Measurements from ENCODE around the gene SEMA5A. TPM values are rescaled to one million over a fixed set of nuclear protein-coding genes. Genes with fewer than 3 reads are reported as not detected.

Gene SEMA5A
- total RNA-seq, 4 donors from 2014 or later: 0.46 to 3.2 (median 1.7) TPM

DNA sequence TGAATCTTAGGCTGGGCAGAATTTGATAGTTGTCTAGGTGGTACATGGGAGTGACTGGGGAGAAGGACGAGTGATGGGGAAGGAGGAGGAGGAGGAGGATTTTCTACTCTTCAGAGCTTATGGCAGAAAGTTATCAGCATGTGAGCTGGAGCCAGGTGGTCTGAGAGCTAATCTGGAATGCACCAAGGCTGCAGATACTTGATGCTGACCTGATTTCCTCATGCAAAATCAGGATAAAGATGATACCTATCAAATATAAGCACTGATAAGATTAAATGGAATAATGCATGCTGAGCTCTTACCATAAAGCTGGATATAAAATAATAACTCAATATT lies 250.4 kb downstream of the SEMA5A start:
- Histone ChIP-seq H3K4me1 (no peaks in the 10 kb centered on the region), H3K27ac (no peak overlapping the region), H3K36me3 (no peaks in the 10 kb centered on the region), H3K4me3 (no peak overlapping the region), H3K27me3 (no peaks in the 10 kb centered on the region), H3K9me3 (no peaks in the 10 kb centered on the region)
- intact Hi-C loops (cut with DNase I; ENCODE audit: low total_unique reads) (no loop called here), in situ Hi-C loops (cut with MboI; ENCODE audit: low sequenced_read_pairs in 4 of 4) (no loop called here)
- no peak for DNase-seq
- no peak for TF ChIP-seq POLR2A (IDR thresholded peaks at IDR 0.05)
- TF ChIP-seq, protein P1, sequence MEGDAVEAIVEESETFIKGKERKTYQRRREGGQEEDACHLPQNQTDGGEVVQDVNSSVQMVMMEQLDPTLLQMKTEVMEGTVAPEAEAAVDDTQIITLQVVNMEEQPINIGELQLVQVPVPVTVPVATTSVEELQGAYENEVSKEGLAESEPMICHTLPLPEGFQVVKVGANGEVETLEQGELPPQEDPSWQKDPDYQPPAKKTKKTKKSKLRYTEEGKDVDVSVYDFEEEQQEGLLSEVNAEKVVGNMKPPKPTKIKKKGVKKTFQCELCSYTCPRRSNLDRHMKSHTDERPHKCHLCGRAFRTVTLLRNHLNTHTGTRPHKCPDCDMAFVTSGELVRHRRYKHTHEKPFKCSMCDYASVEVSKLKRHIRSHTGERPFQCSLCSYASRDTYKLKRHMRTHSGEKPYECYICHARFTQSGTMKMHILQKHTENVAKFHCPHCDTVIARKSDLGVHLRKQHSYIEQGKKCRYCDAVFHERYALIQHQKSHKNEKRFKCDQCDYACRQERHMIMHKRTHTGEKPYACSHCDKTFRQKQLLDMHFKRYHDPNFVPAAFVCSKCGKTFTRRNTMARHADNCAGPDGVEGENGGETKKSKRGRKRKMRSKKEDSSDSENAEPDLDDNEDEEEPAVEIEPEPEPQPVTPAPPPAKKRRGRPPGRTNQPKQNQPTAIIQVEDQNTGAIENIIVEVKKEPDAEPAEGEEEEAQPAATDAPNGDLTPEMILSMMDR (IDR thresholded peaks at IDR 0.05 in 4 of 5, conservative IDR thresholded peaks at IDR 0.05 in 1 of 5): no peak
- no peak for ATAC-seq

DNA sequence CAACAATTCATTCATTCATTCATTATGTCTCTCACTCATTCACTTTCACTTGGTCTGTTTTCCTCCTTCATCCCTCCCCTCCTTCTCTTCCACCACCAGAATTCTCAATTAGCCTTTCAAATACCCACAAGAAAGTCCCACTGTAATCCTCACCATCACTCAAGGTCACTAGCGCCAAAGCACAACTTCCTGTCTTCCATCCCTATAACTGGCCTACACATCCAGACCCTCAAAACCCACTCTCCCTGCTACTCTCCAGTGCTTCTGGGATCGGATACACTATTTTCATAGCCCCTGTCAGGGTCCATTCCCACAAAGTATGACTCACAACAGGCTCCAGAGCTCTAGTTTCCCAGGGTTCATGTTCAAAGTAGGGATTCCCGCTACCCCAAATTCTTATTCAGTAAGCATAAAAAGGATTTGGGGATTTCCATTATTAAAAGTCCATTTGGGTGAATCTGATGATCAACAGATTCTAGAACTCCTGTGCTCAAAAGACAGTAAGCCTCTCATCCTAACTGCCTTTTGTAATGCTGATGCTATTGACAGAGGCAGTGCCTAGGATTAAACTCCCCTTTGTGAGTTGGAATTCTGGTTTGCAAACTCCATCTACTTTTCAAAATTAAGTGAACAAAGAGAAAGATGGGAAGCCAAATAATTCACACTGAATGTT lies 250.9 kb downstream of the SEMA5A start:
- DNase-seq: no peak
- in situ Hi-C loops (cut with MboI; ENCODE audit: low sequenced_read_pairs in 4 of 4) (no loop called here), intact Hi-C loops (cut with DNase I; ENCODE audit: low total_unique reads) (no loop called here)
- ATAC-seq: no peak
- TF ChIP-seq POLR2A (IDR thresholded peaks at IDR 0.05): no peak
- TF ChIP-seq, protein P1 (IDR thresholded peaks at IDR 0.05 in 4 of 5, conservative IDR thresholded peaks at IDR 0.05 in 1 of 5): no peak
- H3K27me3 ChIP-seq: no peaks in the 10 kb centered on the region
- H3K4me3 ChIP-seq: no peak overlapping the region
- no peaks in the 10 kb centered on the region for H3K9me3 ChIP-seq
- no peak overlapping the region for H3K27ac ChIP-seq
- H3K4me1 ChIP-seq: no peaks in the 10 kb centered on the region
- no peaks in the 10 kb centered on the region for H3K36me3 ChIP-seq

DNA sequence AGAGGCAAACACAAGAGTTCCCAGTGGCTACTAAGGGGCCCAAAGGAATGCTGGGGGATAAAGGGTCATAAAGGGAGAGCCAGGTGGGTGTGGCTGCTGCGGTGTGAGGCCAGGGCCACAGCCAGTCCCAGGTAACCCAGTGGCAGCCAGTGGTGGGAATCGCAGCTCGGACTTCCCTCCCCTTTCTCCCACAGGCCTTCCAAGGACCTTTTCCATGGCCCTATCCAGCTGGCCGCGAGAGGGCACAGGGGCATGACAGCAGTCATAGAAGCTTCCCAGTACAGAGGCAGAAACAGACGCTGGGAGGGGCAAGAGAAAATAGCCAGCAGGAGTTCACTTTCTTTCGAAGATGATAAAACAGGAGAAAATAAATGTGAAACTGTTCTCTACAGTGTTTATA lies 257.6 kb downstream of the SEMA5A start:
- in situ Hi-C loops (cut with MboI; ENCODE audit: low sequenced_read_pairs in 4 of 4) (no loop called here), intact Hi-C loops (cut with DNase I; ENCODE audit: low total_unique reads) (no loop called here)
- H3K9me3 ChIP-seq: no peaks in the 10 kb centered on the region
- no peaks in the 10 kb centered on the region for H3K27me3 ChIP-seq
- H3K27ac ChIP-seq: peak overlapping the region in 2 of 4 donors; percentile 7 to 31
- DNase-seq: no peak
- no peaks in the 10 kb centered on the region for H3K4me1 ChIP-seq
- ATAC-seq: no peak
- no peaks in the 10 kb centered on the region for H3K36me3 ChIP-seq
- no peak overlapping the region for H3K4me3 ChIP-seq
- no peak for TF ChIP-seq POLR2A (IDR thresholded peaks at IDR 0.05)
- TF ChIP-seq, protein P1 (IDR thresholded peaks at IDR 0.05 in 4 of 5, conservative IDR thresholded peaks at IDR 0.05 in 1 of 5): no peak

DNA sequence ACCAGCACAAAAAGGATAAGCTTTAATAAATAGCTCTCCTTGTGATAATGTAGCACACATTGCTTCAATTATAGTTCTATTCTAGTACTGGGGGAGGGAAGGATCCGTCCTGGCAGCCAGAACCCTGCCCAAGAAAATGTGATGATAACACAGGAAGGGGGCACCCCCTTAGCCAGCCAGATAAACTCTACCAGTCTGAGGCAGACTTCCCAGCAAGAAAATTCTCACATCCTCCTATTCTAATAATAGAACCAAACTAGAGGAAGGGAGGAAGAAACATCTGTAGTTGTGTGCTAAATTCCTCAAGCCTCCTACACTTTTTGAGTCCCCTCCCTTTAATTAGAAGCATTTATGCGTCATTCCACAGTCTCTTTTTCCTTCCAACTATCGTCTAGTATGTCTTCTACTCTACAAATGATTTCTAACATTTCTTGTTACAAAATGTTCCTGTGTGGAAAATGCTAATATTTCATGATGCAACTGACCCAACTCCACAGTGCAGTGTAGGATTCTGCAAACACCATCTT lies 261.0 kb downstream of the SEMA5A start:
- ATAC-seq (peak in 1 of 2 donors; percentile 76), DNase-seq (no peak)
- H3K4me1 ChIP-seq: no peaks in the 10 kb centered on the region
- H3K4me3 ChIP-seq: no peak overlapping the region
- no peak for TF ChIP-seq POLR2A (IDR thresholded peaks at IDR 0.05)
- TF ChIP-seq, protein P1 (IDR thresholded peaks at IDR 0.05 in 4 of 5, conservative IDR thresholded peaks at IDR 0.05 in 1 of 5): no peak
- no peaks in the 10 kb centered on the region for H3K27me3 ChIP-seq
- no peaks in the 10 kb centered on the region for H3K36me3 ChIP-seq
- peak overlapping the region; percentile 37 to 60 (median 44) for H3K27ac ChIP-seq
- intact Hi-C loops (cut with DNase I; ENCODE audit: low total_unique reads) (no loop called here), in situ Hi-C loops (cut with MboI; ENCODE audit: low sequenced_read_pairs in 4 of 4) (no loop called here)
- H3K9me3 ChIP-seq: no peaks in the 10 kb centered on the region

Measured in gastrocnemius medialis (tissue), 4 donors.